Anterior cingulate cortex (tissue), 58 donors: ENCODE measurements around the gene SLC25A23.
A peak's percentile ranks its signal among the peaks of the same experiment; 100 is the strongest.

Source experiments
- DNase-seq, 58 donors: peaks; one replicate each; lab custom pipeline; 2025; lab: John Stamatoyannopoulos, UW

Gene SLC25A23

GRCh38 chr19:6482343-6482686 lies 22.7 kb upstream of the SLC25A23 start:
- DNase-seq = no peak

- peak in 35 of 58 donors; percentile 10 to 60 (median 31) for DNase-seq
These were observed 22.1 kb upstream of the SLC25A23 start, which contains the start of gene DENND1C for GRCh38 chr19:6481541-6482342. Gene DENND1C, minus strand, starts transcription at chr19:6481787. Its CDS starts 92 bp downstream, at chr19:6481695.

- DNase-seq = no peak
These were observed 21.3 kb upstream of the SLC25A23 start for GRCh38 chr19:6480848-6481415.

- no peak for DNase-seq
These were observed 20.3 kb upstream of the SLC25A23 start for GRCh38 chr19:6479836-6480398.

GRCh38 chr19:6478815-6479214 lies 19.2 kb upstream of the SLC25A23 start:
- no peak for DNase-seq

DNA sequence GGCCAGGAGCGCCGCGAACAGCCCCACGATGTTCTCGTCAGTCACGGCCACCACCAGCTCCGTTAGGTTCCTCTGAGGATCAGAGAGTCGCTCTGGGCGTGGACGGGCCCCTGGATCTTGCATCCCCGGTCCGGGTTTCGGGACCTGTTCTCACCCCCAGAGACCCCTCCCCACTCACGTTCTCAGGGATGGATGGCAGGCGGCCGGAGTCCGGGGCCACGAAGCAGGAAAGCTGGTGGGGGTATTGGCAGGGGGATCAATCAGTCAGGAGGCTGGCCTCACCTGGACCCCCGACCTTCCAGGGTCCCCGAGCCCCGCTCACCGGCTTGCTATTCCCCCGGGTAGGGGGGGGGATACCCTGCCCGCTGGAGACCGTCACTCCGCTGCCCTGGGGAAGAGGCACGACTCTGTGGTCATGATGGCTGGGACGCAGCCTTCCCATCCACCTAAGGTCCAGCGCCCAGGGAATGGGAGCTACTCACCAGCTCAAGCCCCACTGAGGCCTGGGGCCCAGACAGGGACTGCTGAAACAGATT lies 17.4 kb upstream of the SLC25A23 start:
- no peak for DNase-seq

- DNase-seq = peak in 45 of 58 donors; percentile 7 to 76 (median 46)
These were observed 16.7 kb upstream of the SLC25A23 start for GRCh38 chr19:6476155-6476895.

GRCh38 chr19:6475321-6476108 lies 15.9 kb upstream of the SLC25A23 start:
- DNase-seq = no peak

DNA sequence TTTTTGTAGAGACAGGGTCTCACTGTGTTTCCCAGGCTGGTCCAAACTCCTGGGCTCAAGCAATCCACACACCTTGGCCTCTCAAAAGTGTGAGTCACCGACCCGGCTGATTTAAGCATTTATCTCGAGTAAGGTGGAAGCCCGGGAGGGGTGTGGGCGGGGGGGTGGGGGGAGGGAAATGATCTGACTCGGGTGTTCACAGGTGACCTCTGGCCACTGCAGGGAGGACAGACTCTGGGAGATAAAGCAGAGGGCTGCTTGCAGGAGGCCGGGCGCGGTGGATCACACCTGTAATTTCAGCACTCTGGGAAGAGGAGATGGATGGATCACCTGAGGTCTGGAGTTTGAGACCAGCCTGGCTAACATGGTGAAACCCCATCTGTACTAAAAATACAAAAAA lies 14.1 kb upstream of the SLC25A23 start:
- no peak for DNase-seq

DNA sequence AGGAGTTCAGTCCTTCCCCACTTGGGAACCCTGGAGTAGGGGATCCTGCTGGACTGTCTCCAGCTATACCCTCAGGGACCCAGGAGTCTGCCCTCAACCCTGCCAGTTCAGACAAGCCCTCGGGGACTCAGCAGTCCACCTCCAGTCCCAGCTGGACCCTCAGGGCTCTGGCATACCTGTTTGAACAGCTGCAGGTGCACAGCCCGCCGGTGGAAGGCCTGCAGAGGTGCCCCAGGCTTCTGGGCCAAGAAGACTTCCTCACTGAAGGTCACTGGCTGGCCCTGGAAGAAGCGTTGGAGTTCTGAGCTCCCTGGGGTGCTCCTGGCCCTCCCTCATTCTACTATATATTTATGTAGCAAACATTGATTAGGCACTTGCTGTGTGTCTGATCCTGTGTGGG lies 13.1 kb upstream of the SLC25A23 start:
- DNase-seq = no peak

DNA sequence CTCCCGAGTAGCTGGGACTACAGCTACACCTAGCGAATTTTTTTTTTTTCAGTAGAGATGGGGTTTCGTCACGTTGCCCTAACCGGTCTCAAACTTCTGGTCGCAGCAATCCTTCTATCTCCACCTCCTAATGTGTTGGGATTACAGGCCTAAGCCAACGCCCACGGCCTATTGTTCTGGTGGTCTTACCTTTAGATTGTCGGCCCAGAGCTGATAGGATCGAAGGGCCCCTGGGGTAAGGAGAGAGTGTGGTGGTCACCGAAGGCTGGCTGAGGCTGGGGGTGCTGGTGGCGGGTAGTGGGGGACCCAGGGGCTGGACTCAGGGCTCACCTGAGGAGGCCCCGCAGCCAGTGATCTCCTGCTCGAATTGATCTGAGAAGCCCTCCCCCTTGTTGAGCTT lies 11.5 kb upstream of the SLC25A23 start:
- DNase-seq = no peak

DNA sequence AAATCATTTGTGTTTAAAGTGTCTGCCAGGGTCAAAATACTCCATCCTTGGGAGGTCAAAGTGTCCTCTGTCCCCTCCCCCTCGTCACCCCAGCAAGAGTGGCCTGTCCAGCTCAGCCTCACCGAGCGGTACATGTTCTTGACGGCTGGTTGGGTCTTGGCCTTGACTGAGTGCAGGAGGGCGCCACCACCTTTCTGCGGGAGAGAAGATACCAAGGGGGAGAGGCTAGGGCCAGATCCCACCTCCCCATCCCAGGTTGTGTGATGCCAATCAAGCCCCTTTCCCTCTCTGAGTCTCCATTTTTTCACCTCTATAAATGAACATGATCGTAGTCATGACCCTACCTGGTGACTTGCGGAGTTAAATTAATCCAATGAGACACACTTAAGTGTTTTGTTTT lies 10.6 kb upstream of the SLC25A23 start:
- no peak for DNase-seq

DNA sequence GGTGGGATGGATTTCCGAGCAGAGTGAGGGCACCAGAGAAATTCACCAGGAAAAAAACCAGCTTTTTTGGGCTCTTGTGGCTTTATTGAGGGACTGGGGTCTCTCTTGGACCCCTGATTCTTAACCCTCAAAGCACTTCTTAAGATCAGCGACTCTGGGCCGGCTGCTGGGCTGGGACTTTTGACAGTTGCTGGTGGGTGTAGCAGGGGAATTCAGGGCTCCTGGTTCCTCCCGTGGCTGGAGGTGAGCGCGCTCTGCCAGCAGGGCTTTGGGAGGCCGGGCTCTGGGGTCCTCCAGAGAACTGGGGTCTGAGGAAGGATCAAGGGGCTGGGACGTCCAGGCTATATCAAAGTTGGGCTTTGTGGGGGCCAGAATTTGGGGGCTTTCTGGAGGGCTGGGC lies 7.8 kb upstream of the SLC25A23 start:
- no peak for DNase-seq

DNA sequence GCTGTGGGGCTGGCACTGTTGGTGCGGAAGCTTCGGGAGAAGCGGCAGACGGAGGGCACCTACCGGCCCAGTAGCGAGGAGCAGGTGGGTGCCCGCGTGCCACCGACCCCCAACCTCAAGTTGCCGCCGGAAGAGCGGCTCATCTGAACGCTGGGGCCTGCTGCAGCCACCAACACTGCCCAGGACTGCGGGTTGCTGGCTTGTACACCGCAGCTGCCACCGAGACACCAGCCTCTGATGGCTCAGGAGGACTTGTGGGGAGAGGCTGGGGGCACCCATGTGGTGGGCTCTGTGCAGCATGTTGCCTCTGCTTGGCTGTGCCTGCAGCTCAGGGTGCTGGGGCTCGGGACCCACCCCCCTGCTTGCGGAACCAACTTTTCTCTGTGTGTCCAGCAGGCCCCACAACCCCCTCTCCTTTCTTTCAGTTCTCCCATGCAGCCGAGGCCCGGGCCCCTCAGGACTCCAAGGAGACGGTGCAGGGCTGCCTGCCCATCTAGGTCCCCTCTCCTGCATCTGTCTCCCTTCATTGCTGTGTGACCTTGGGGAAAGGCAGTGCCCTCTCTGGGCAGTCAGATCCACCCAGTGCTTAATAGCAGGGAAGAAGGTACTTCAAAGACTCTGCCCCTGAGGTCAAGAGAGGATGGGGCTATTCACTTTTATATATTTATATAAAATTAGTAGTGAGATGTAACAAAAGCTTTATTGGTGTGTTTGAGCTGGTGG lies 7.1 kb upstream of the SLC25A23 start:
- no peak for DNase-seq

- DNase-seq = no peak
These were observed 6.1 kb upstream of the SLC25A23 start for GRCh38 chr19:6465663-6466062.

DNA sequence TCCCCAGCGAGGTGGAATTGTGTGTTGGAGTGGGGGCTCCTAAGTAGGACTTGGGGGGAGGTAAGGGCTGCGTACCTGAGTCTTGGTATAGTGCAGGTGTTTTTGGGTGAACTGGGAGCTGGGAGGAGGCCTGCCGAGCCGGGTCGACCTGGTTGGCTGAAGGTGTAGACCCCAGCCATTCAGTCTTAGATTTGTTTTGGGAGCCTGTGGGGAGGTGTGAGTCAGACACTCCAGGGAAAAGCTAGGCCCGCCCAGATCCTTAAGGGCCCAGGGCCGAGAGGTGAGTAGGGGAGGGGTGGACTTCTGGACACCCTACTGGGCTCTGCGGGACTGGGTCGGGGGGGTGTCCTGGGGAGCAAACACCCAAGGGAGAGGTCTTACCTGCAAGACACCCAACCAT lies 5.4 kb upstream of the SLC25A23 start:
- no peak for DNase-seq

GRCh38 chr19:6464070-6464873 lies 4.7 kb upstream of the SLC25A23 start, which contains the start of gene CRB3:
Gene CRB3, plus strand, starts transcription at chr19:6464271. Its CDS starts 431 bp downstream, at chr19:6464702.
- DNase-seq = no peak

DNA sequence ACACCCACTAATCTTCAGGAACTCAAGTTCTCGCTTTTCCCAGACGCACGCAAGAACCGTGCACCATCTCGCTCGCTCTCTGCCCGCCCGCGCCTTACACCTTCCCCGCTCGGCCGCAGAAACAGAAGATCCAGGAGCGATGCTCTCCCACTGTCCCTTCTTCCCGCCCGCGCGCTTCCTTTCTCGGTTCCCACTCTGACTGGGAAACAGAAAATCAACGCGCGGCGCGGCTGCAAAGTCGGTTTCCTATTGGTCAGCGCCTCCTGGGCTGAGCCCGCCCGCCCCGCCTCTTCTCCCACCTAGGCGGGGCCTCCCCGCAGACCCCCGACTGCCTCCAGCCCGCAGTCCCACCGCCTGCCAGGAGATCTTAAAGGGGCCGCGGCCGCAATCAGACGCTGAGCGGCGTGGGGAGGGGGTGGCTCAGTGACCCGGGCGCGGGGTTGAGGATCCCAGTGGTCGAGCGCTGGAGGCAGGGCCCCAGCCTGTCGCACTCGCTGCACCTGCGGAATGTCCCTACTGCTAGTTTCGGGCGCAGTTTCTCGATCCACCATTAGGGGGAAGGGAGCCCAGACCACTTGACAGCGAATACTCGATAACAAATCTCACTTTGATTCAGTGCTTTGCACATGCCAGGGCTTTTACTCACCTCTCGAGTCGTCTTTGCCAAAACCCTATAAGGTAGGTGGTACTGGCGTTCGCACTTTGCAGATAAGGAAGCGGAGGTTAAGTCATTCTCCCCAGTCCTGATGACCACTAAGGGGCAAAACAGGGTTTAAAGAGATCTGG lies 700 bp upstream of the SLC25A23 start:
- peak; percentile 76 to 100 (median 96) for DNase-seq
